SK-N-SH treated with all-trans-retinoic acid at 6 μM for 48 hours (cell line): ENCODE results near the gene POLR3A.
A peak's percentile ranks its signal among the peaks of the same experiment; 100 is the strongest.

Source experiments
- ATAC-seq: fragments of 200-7000 bp; cut with Tn5 transposase; 3 replicates; pipeline ENCODE4 v1.9.1; 2020; ENCODE audit warnings: mild to moderate bottlenecking, moderate library complexity
- ARNTL ChIP-seq: fragments of 450-650 bp; formaldehyde crosslinking; IDR thresholded peaks from 2 replicates; pipeline ENCODE4 v1.5.0; 2020; ENCODE audit warnings: low read depth, mild to moderate bottlenecking, moderate library complexity, borderline replicate concordance
- BACH2 ChIP-seq: fragments of 250-450 bp; sonication (Bioruptor Pico); IDR thresholded peaks from 2 replicates; pipeline ENCODE4 v1.9.0; 2021; ENCODE audit warnings: mild to moderate bottlenecking, borderline replicate concordance
- CSDC2 ChIP-seq: fragments of 250-450 bp; sonication (Bioruptor Pico); IDR thresholded peaks from 2 replicates; pipeline ENCODE4 v1.5.0; 2020; ENCODE audit warnings: mild to moderate bottlenecking, moderate library complexity
- ESRRG ChIP-seq: fragments of 250-450 bp; sonication (Bioruptor Pico); IDR thresholded peaks from 2 replicates; pipeline ENCODE4 v1.6.1; 2021; ENCODE audit warnings: mild to moderate bottlenecking
- GLIS3 ChIP-seq: fragments of 250-450 bp; sonication (Bioruptor Pico); IDR thresholded peaks from 2 replicates; pipeline ENCODE4 v1.5.0; 2020; ENCODE audit warnings: mild to moderate bottlenecking, moderate library complexity
- ISL1 ChIP-seq: fragments of 250-450 bp; sonication (Bioruptor Pico); IDR thresholded peaks from 2 replicates; pipeline ENCODE4 v2.1.2; 2022; ENCODE audit warnings: mild to moderate bottlenecking, moderate library complexity
- OSR1 ChIP-seq: fragments of 250-450 bp; sonication (Bioruptor Pico); IDR thresholded peaks from 2 replicates; pipeline ENCODE4 v1.8.0; 2022; ENCODE audit warnings: moderate library complexity, mild to moderate bottlenecking, inconsistent platforms
- PPARA ChIP-seq: fragments of 250-450 bp; sonication (Bioruptor Pico); IDR thresholded peaks from 2 replicates; pipeline ENCODE4 v1.5.0; 2020; ENCODE audit warnings: mild to moderate bottlenecking, borderline replicate concordance
- RARB ChIP-seq: fragments of 250-450 bp; sonication (Bioruptor Pico); IDR thresholded peaks from 2 replicates; pipeline ENCODE4 v1.8.0; 2021; ENCODE audit warnings: mild to moderate bottlenecking, moderate library complexity
- SNAI2 ChIP-seq: fragments of 250-450 bp; sonication (Bioruptor Pico); IDR thresholded peaks from 2 replicates; pipeline ENCODE4 v1.5.0; 2020; ENCODE audit warnings: mild to moderate bottlenecking, moderate library complexity
- TCF4 ChIP-seq: fragments of 250-450 bp; sonication (Bioruptor Pico); IDR thresholded peaks from 2 replicates; pipeline ENCODE4 v1.8.0; 2021; ENCODE audit warnings: mild to moderate bottlenecking, moderate library complexity, borderline replicate concordance
- TOX ChIP-seq: fragments of 250-450 bp; sonication (Bioruptor Pico); IDR thresholded peaks from 2 replicates; pipeline ENCODE4 v1.8.0; 2021; ENCODE audit warnings: mild to moderate bottlenecking, moderate library complexity, borderline replicate concordance
- ZC3H10 ChIP-seq: fragments of 250-450 bp; sonication (Bioruptor Pico); IDR thresholded peaks from 2 replicates; pipeline ENCODE4 v1.5.1; 2021; ENCODE audit warnings: mild to moderate bottlenecking, moderate library complexity
- ZFP3 ChIP-seq: fragments of 250-450 bp; sonication (Bioruptor Pico); IDR thresholded peaks from 2 replicates; pipeline ENCODE4 v1.5.0; 2020; ENCODE audit warnings: mild to moderate bottlenecking, moderate library complexity
- ZFP30 ChIP-seq: fragments of 450-650 bp; formaldehyde crosslinking; IDR thresholded peaks from 2 replicates; pipeline ENCODE4 v1.5.0; 2022; ENCODE audit warnings: mild to moderate bottlenecking, moderate library complexity
- ZNF565 ChIP-seq: fragments of 450-650 bp; formaldehyde crosslinking; conservative IDR thresholded peaks from 2 replicates; pipeline ENCODE4 v1.5.0; 2020; ENCODE audit warnings: low read depth, mild to moderate bottlenecking, moderate library complexity
- ZNF70 ChIP-seq: fragments of 450-650 bp; formaldehyde crosslinking; IDR thresholded peaks from 2 replicates; pipeline ENCODE4 v1.5.0; 2020; ENCODE audit warnings: mild to moderate bottlenecking, moderate library complexity
- ZNF8 ChIP-seq: fragments of 450-650 bp; formaldehyde crosslinking; IDR thresholded peaks from 2 replicates; pipeline ENCODE4 v1.5.0; 2020; ENCODE audit warnings: mild to moderate bottlenecking, moderate library complexity
- TF ChIP-seq, protein P1 (sequence below): fragments of 250-450 bp; sonication (Bioruptor Pico); IDR thresholded peaks from 2 replicates; pipeline ENCODE4 v1.5.1; 2021; ENCODE audit warnings: mild to moderate bottlenecking, moderate library complexity
- TF ChIP-seq, protein P2 (sequence below): fragments of 250-450 bp; sonication (Bioruptor Pico); IDR thresholded peaks from 2 replicates; pipeline ENCODE4 v1.8.0; 2020; ENCODE audit warnings: mild to moderate bottlenecking, moderate library complexity, borderline replicate concordance
- TF ChIP-seq, protein P3 (sequence below): fragments of 250-450 bp; sonication (Bioruptor Pico); IDR thresholded peaks from 2 replicates; pipeline ENCODE4 v1.5.1; 2020; ENCODE audit warnings: low read depth, mild to moderate bottlenecking, moderate library complexity
- TF ChIP-seq, protein P4 (sequence below): fragments of 250-450 bp; sonication (Bioruptor Pico); IDR thresholded peaks from 2 replicates; pipeline ENCODE4 v1.5.0; 2020; ENCODE audit warnings: mild to moderate bottlenecking, moderate library complexity
- TF ChIP-seq, protein P5 (sequence below): fragments of 250-450 bp; sonication (Bioruptor Pico); IDR thresholded peaks from 2 replicates; pipeline ENCODE4 v1.8.0; 2021; ENCODE audit warnings: low read depth, mild to moderate bottlenecking, moderate library complexity, borderline replicate concordance

POLR3A gene

DNA sequence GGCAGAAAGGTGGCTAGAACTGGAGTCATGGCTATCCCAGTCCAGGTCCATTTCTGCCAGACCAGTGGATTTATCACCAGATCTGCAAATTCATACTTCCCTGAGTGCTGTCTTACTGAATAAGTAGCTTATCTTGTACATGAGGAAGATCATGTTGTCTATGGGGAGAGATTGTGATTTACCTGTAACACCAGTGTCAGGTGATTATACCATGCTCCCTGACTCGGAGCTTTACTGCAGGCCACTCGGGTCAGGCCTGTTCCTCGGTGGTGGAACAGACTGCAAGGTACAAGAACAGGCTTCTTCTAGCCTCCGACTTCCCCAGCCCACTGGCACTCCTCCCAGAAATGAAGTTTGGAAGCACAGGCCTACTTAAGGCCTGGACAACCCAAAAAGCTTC is 60.2 kb downstream of the POLR3A start:
- ATAC-seq: no peak
- TF ChIP-seq, protein P1, sequence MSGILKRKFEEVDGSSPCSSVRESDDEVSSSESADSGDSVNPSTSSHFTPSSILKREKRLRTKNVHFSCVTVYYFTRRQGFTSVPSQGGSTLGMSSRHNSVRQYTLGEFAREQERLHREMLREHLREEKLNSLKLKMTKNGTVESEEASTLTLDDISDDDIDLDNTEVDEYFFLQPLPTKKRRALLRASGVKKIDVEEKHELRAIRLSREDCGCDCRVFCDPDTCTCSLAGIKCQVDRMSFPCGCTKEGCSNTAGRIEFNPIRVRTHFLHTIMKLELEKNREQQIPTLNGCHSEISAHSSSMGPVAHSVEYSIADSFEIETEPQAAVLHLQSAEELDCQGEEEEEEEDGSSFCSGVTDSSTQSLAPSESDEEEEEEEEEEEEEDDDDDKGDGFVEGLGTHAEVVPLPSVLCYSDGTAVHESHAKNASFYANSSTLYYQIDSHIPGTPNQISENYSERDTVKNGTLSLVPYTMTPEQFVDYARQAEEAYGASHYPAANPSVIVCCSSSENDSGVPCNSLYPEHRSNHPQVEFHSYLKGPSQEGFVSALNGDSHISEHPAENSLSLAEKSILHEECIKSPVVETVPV (CRISPR knock-in tag): no peak
- TF ChIP-seq BACH2 (CRISPR knock-in tag) (no peak), ZNF70 (no peak), ESRRG (CRISPR knock-in tag) (no peak), OSR1 (no peak), ZFP30 (CRISPR knock-in tag) (no peak), ZFP3 (no peak), ARNTL (CRISPR knock-in tag) (no peak), PPARA (CRISPR knock-in tag) (no peak), ZC3H10 (CRISPR knock-in tag) (no peak), ISL1 (no peak), ZNF8 (CRISPR knock-in tag) (no peak), ZNF565 (CRISPR knock-in tag) (no peak), TCF4 (no peak), SNAI2 (CRISPR knock-in tag) (no peak), GLIS3 (CRISPR knock-in tag) (no peak)
- TF ChIP-seq, protein P2, sequence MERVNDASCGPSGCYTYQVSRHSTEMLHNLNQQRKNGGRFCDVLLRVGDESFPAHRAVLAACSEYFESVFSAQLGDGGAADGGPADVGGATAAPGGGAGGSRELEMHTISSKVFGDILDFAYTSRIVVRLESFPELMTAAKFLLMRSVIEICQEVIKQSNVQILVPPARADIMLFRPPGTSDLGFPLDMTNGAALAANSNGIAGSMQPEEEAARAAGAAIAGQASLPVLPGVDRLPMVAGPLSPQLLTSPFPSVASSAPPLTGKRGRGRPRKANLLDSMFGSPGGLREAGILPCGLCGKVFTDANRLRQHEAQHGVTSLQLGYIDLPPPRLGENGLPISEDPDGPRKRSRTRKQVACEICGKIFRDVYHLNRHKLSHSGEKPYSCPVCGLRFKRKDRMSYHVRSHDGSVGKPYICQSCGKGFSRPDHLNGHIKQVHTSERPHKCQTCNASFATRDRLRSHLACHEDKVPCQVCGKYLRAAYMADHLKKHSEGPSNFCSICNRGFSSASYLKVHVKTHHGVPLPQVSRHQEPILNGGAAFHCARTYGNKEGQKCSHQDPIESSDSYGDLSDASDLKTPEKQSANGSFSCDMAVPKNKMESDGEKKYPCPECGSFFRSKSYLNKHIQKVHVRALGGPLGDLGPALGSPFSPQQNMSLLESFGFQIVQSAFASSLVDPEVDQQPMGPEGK: no peak
- TF ChIP-seq, protein P3, sequence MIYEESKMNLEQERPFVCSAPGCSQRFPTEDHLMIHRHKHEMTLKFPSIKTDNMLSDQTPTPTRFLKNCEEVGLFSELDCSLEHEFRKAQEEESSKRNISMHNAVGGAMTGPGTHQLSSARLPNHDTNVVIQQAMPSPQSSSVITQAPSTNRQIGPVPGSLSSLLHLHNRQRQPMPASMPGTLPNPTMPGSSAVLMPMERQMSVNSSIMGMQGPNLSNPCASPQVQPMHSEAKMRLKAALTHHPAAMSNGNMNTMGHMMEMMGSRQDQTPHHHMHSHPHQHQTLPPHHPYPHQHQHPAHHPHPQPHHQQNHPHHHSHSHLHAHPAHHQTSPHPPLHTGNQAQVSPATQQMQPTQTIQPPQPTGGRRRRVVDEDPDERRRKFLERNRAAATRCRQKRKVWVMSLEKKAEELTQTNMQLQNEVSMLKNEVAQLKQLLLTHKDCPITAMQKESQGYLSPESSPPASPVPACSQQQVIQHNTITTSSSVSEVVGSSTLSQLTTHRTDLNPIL (CRISPR knock-in tag): no peak
- TF ChIP-seq, protein P4, sequence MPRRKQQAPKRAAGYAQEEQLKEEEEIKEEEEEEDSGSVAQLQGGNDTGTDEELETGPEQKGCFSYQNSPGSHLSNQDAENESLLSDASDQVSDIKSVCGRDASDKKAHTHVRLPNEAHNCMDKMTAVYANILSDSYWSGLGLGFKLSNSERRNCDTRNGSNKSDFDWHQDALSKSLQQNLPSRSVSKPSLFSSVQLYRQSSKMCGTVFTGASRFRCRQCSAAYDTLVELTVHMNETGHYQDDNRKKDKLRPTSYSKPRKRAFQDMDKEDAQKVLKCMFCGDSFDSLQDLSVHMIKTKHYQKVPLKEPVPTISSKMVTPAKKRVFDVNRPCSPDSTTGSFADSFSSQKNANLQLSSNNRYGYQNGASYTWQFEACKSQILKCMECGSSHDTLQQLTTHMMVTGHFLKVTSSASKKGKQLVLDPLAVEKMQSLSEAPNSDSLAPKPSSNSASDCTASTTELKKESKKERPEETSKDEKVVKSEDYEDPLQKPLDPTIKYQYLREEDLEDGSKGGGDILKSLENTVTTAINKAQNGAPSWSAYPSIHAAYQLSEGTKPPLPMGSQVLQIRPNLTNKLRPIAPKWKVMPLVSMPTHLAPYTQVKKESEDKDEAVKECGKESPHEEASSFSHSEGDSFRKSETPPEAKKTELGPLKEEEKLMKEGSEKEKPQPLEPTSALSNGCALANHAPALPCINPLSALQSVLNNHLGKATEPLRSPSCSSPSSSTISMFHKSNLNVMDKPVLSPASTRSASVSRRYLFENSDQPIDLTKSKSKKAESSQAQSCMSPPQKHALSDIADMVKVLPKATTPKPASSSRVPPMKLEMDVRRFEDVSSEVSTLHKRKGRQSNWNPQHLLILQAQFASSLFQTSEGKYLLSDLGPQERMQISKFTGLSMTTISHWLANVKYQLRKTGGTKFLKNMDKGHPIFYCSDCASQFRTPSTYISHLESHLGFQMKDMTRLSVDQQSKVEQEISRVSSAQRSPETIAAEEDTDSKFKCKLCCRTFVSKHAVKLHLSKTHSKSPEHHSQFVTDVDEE (CRISPR knock-in tag): no peak

DNA sequence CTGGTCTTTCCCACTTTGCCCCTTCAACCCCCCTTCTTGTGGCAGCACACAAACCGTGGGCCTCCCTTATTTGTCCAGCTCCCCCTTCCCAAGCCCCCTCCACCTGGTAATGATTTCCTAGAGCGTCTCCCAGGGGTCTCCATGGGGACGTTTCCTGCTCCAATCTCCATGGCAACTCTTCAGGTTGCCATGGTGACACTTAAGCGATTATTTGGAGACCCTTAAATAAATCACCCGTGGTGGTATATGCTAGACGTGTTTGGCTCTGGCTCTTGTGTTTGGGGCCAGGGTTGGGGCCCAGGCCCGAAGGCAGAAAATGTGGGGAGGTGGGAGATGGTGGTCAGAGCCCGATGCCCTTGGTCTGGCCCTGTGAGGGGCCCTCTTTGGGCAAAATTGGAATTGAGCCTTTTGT is 61.7 kb downstream of the POLR3A start:
- TF ChIP-seq CSDC2 (CRISPR knock-in tag): no peak
- TF ChIP-seq, protein P5, sequence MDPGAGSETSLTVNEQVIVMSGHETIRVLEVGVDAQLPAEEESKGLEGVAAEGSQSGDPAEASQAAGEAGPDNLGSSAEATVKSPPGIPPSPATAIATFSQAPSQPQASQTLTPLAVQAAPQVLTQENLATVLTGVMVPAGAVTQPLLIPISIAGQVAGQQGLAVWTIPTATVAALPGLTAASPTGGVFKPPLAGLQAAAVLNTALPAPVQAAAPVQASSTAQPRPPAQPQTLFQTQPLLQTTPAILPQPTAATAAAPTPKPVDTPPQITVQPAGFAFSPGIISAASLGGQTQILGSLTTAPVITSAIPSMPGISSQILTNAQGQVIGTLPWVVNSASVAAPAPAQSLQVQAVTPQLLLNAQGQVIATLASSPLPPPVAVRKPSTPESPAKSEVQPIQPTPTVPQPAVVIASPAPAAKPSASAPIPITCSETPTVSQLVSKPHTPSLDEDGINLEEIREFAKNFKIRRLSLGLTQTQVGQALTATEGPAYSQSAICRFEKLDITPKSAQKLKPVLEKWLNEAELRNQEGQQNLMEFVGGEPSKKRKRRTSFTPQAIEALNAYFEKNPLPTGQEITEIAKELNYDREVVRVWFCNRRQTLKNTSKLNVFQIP: no peak
- TF ChIP-seq SNAI2 (CRISPR knock-in tag): no peak
- ATAC-seq: no peak

DNA sequence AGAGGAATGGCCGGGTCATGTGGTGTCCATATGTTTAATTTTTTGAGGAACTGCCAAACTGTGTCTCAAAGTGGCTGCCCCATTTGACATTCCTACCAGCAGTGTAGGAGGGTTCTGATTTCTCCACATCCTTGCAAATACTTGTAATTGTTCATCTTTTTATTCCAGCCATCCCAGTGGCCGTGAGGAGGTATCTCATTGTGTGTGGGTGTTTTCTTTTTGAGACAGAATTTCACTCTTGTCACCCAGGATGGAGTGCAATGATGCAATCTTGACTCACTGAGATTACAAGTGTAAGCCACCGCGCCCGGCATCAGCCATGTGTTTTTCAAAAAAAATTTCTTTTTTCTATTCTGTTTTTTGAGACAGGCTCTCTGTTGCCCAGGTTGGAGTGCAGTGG is 64.0 kb downstream of the POLR3A start:
- peak; percentile 48; the same call in 1 of the 3 replicates for ATAC-seq
- TF ChIP-seq CSDC2 (CRISPR knock-in tag): no peak
- no peak for TF ChIP-seq ZNF565 (CRISPR knock-in tag)
- TF ChIP-seq RARB (CRISPR knock-in tag): no peak
- no peak for TF ChIP-seq PPARA (CRISPR knock-in tag)
- TF ChIP-seq, protein P5: no peak
- TF ChIP-seq, protein P2: no peak
- TF ChIP-seq BACH2 (CRISPR knock-in tag): no peak
- no peak for TF ChIP-seq TOX
- no peak for TF ChIP-seq ZFP3
- no peak for TF ChIP-seq ARNTL (CRISPR knock-in tag)
- no peak for TF ChIP-seq ZNF8 (CRISPR knock-in tag)
